WTC11 (cell line): ENCODE measurements around the gene PLXND1. TPM values are rescaled to one million over a fixed set of nuclear protein-coding genes. Genes with fewer than 3 reads are reported as not detected.

ENCODE experiments used
- ATAC-seq: fragments of 200-7000 bp; cut with Tn5 transposase; 2 replicates; pipeline ENCODE4 v1.10.0; 2021; ENCODE audit warnings: mild to moderate bottlenecking, moderate library complexity
- CTCF ChIA-PET: fragments of 300-600 bp; sonication (Branson Sonifier 250); formaldehyde crosslinking; loops from one replicate; lab custom pipeline; 2021; ENCODE audit warnings: antibody characterized with exemption; lab: Charles Lee
- POLR2A ChIA-PET: fragments of 350-600 bp; sonication (Branson Sonifier 250); formaldehyde crosslinking; loops from one replicate; lab custom pipeline; 2021; ENCODE audit warnings: antibody characterized with exemption; lab: Charles Lee
- DNase-seq: peaks from one replicate; pipeline ENCODE4 v3.0.0; 2021; ENCODE audit warnings: low spot score
- H3K27ac Mint-ChIP-seq: 2 replicates; pipeline ENCODE4 v1.8.0; 2021; ENCODE audit warnings: mixed read lengths
- H3K27me3 Mint-ChIP-seq: 2 replicates; pipeline ENCODE4 v1.8.0; 2021; ENCODE audit warnings: low read depth, mild to moderate bottlenecking, moderate library complexity, mixed read lengths
- H3K36me3 Mint-ChIP-seq: 2 replicates; pipeline ENCODE4 v1.8.0; 2021; ENCODE audit warnings: mixed read lengths
- H3K4me1 Mint-ChIP-seq: 2 replicates; pipeline ENCODE4 v1.8.0; 2022; ENCODE audit warnings: mixed read lengths
- H3K4me3 Mint-ChIP-seq: 2 replicates; pipeline ENCODE4 v1.8.0; 2021; ENCODE audit warnings: mild to moderate bottlenecking, moderate library complexity, mixed read lengths
- H3K9me3 Mint-ChIP-seq: 2 replicates; pipeline ENCODE4 v1.8.0; 2021; ENCODE audit warnings: mixed read lengths
- CREM ChIP-seq: sonication (generic); formaldehyde crosslinking; IDR thresholded peaks from 2 replicates; pipeline ENCODE4 v1.8.1; 2022; ENCODE audit warnings: mild to moderate bottlenecking, missing genetic modification reagents, moderate library complexity
- ELF4 ChIP-seq: sonication (generic); formaldehyde crosslinking; IDR thresholded peaks from 2 replicates; pipeline ENCODE4 v1.8.1; 2022; ENCODE audit warnings: low read depth, mild to moderate bottlenecking, moderate library complexity, missing genetic modification reagents
- ESRRA ChIP-seq: sonication (generic); formaldehyde crosslinking; IDR thresholded peaks from 2 replicates; pipeline ENCODE4 v1.8.1; 2022; ENCODE audit warnings: mild to moderate bottlenecking, missing genetic modification reagents, borderline replicate concordance
- IRF2 ChIP-seq: sonication (generic); formaldehyde crosslinking; IDR thresholded peaks from 2 replicates; pipeline ENCODE4 v1.8.0; 2022; ENCODE audit warnings: low read depth, missing genetic modification reagents, borderline replicate concordance
- JUN ChIP-seq: sonication (generic); formaldehyde crosslinking; IDR thresholded peaks from 2 replicates; pipeline ENCODE4 v1.8.0; 2023; ENCODE audit warnings: mild to moderate bottlenecking, missing genetic modification reagents
- MYBL2 ChIP-seq: sonication (generic); formaldehyde crosslinking; IDR thresholded peaks from 2 replicates; pipeline ENCODE4 v1.8.1; 2023; ENCODE audit warnings: mild to moderate bottlenecking, moderate library complexity, missing genetic modification reagents
- NFYB ChIP-seq: sonication (generic); formaldehyde crosslinking; conservative IDR thresholded peaks from 2 replicates; pipeline ENCODE4 v1.8.0; 2022; ENCODE audit warnings: low read depth, missing genetic modification reagents
- NR2C2 ChIP-seq: sonication (generic); formaldehyde crosslinking; IDR thresholded peaks from 2 replicates; pipeline ENCODE4 v1.8.0; 2022; ENCODE audit warnings: mild to moderate bottlenecking, missing genetic modification reagents
- NR3C1 ChIP-seq: sonication (generic); formaldehyde crosslinking; conservative IDR thresholded peaks from 2 replicates; pipeline ENCODE4 v1.8.1; 2023; ENCODE audit warnings: low read depth, mild to moderate bottlenecking, missing genetic modification reagents
- OVOL2 ChIP-seq: fragments of 250-450 bp; sonication (Bioruptor Pico); IDR thresholded peaks from 2 replicates; pipeline ENCODE4 v1.9.0; 2021; ENCODE audit warnings: mild to moderate bottlenecking, borderline replicate concordance
- SP1 ChIP-seq: sonication (generic); formaldehyde crosslinking; conservative IDR thresholded peaks from 2 replicates; pipeline ENCODE4 v1.8.1; 2022; ENCODE audit warnings: missing genetic modification reagents
- TCF7 ChIP-seq: sonication (generic); formaldehyde crosslinking; IDR thresholded peaks from 2 replicates; pipeline ENCODE4 v1.8.0; 2022; ENCODE audit warnings: mild to moderate bottlenecking, low read depth, missing genetic modification reagents, moderate library complexity
- TP53 ChIP-seq: sonication (generic); formaldehyde crosslinking; IDR thresholded peaks from 2 replicates; pipeline ENCODE4 v1.8.1; 2023; ENCODE audit warnings: mild to moderate bottlenecking, missing genetic modification reagents
- ZNF138 ChIP-seq: sonication (generic); formaldehyde crosslinking; conservative IDR thresholded peaks from 2 replicates; pipeline ENCODE4 v1.8.1; 2022; ENCODE audit warnings: mild to moderate bottlenecking, moderate library complexity, missing genetic modification reagents
- ZNF219 ChIP-seq: sonication (generic); formaldehyde crosslinking; IDR thresholded peaks from 2 replicates; pipeline ENCODE4 v1.8.0; 2023; ENCODE audit warnings: missing genetic modification reagents, mild to moderate bottlenecking, borderline replicate concordance
- ZNF281 ChIP-seq: sonication (generic); formaldehyde crosslinking; IDR thresholded peaks from 2 replicates; pipeline ENCODE4 v1.8.0; 2023; ENCODE audit warnings: mild to moderate bottlenecking, missing genetic modification reagents
- ZNF423 ChIP-seq: fragments of 250-450 bp; sonication (Bioruptor Pico); IDR thresholded peaks from 2 replicates; pipeline ENCODE4 v2.1.2; 2022; ENCODE audit warnings: mild to moderate bottlenecking, moderate library complexity
- total RNA-seq: library from RNA; stranded (reverse); gene quantifications from 3 replicates; pipeline ENCODE4 v1.2.3, GENCODE V29; 2021
- TF ChIP-seq, protein P1 (sequence below): sonication (generic); formaldehyde crosslinking; conservative IDR thresholded peaks from 2 replicates; pipeline ENCODE4 v1.8.1; 2023; ENCODE audit warnings: mild to moderate bottlenecking, low read depth, missing genetic modification reagents, moderate library complexity
- TF ChIP-seq, protein P2 (sequence below): sonication (generic); formaldehyde crosslinking; IDR thresholded peaks from 2 replicates; pipeline ENCODE4 v1.8.0; 2023; ENCODE audit warnings: missing genetic modification reagents, mild to moderate bottlenecking, borderline replicate concordance
- TF ChIP-seq, protein P3 (sequence below): sonication (generic); formaldehyde crosslinking; IDR thresholded peaks from 2 replicates; pipeline ENCODE4 v1.8.1; 2023; ENCODE audit warnings: mild to moderate bottlenecking, missing genetic modification reagents, moderate library complexity
- TF ChIP-seq, protein P4 (sequence below): fragments of 250-450 bp; sonication (Bioruptor Pico); IDR thresholded peaks from 2 replicates; pipeline ENCODE4 v1.9.0; 2021; ENCODE audit warnings: mild to moderate bottlenecking

Gene PLXND1
- total RNA-seq, 1 experiment from 2014 or later: 56.7 TPM

DNA sequence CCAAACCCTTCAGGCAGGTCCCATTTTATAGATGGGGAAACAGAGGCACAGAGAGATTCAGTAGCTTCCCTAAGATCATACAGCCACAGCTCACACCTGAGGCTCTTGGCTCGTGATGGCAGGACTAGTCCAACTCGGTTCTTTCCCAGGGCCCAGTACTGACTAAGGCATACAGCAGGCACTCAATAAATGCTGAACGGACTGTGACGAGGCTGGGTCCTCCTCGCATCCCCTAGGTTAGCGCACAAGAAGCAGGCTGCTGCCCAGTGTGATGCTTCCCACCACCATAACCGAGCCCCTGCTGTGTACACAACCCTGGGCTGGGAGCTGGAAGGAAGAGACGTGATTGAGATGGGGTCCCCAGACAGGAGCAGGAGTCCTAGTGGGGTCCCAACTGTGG, 24.9 kb downstream of the PLXND1 start:
- ATAC-seq (no peak), DNase-seq (no peak)
- Mint-ChIP-seq H3K36me3 (no peaks in the 10 kb centered on the region), H3K9me3 (no peaks in the 10 kb centered on the region), H3K27ac (no peak overlapping the region), H3K4me3 (no peak overlapping the region), H3K4me1 (no peaks in the 10 kb centered on the region), H3K27me3 (no peaks in the 10 kb centered on the region)
- TF ChIP-seq MYBL2 (CRISPR knock-in tag): no peak
- ChIA-PET POLR2A (no interaction called here), CTCF (interaction anchor here (2.4 kb wide), 1 partner anchor 91 kb away, joined by 11 read pairs; no protein-coding TSS in a partner anchor)

GRCh38 chr3:129579991-129580390, 26.5 kb downstream of the PLXND1 start:
- ChIA-PET POLR2A (no interaction called here), CTCF (no interaction called here)
- no peaks in the 10 kb centered on the region for H3K9me3 Mint-ChIP-seq
- no peak overlapping the region for H3K27ac Mint-ChIP-seq
- H3K36me3 Mint-ChIP-seq: no peaks in the 10 kb centered on the region
- no peak overlapping the region for H3K4me3 Mint-ChIP-seq
- DNase-seq (no peak), ATAC-seq (no peak)
- H3K4me1 Mint-ChIP-seq: peaks cover 6% of the 10 kb centered on the region
- H3K27me3 Mint-ChIP-seq: no peaks in the 10 kb centered on the region
- TF ChIP-seq ZNF423 (no peak), OVOL2 (CRISPR knock-in tag) (no peak), TCF7 (CRISPR knock-in tag) (no peak), ZNF219 (CRISPR knock-in tag) (no peak), ESRRA (CRISPR knock-in tag) (no peak)
- TF ChIP-seq, protein P1, sequence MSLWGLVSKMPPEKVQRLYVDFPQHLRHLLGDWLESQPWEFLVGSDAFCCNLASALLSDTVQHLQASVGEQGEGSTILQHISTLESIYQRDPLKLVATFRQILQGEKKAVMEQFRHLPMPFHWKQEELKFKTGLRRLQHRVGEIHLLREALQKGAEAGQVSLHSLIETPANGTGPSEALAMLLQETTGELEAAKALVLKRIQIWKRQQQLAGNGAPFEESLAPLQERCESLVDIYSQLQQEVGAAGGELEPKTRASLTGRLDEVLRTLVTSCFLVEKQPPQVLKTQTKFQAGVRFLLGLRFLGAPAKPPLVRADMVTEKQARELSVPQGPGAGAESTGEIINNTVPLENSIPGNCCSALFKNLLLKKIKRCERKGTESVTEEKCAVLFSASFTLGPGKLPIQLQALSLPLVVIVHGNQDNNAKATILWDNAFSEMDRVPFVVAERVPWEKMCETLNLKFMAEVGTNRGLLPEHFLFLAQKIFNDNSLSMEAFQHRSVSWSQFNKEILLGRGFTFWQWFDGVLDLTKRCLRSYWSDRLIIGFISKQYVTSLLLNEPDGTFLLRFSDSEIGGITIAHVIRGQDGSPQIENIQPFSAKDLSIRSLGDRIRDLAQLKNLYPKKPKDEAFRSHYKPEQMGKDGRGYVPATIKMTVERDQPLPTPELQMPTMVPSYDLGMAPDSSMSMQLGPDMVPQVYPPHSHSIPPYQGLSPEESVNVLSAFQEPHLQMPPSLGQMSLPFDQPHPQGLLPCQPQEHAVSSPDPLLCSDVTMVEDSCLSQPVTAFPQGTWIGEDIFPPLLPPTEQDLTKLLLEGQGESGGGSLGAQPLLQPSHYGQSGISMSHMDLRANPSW: no peak
- TF ChIP-seq, protein P2, sequence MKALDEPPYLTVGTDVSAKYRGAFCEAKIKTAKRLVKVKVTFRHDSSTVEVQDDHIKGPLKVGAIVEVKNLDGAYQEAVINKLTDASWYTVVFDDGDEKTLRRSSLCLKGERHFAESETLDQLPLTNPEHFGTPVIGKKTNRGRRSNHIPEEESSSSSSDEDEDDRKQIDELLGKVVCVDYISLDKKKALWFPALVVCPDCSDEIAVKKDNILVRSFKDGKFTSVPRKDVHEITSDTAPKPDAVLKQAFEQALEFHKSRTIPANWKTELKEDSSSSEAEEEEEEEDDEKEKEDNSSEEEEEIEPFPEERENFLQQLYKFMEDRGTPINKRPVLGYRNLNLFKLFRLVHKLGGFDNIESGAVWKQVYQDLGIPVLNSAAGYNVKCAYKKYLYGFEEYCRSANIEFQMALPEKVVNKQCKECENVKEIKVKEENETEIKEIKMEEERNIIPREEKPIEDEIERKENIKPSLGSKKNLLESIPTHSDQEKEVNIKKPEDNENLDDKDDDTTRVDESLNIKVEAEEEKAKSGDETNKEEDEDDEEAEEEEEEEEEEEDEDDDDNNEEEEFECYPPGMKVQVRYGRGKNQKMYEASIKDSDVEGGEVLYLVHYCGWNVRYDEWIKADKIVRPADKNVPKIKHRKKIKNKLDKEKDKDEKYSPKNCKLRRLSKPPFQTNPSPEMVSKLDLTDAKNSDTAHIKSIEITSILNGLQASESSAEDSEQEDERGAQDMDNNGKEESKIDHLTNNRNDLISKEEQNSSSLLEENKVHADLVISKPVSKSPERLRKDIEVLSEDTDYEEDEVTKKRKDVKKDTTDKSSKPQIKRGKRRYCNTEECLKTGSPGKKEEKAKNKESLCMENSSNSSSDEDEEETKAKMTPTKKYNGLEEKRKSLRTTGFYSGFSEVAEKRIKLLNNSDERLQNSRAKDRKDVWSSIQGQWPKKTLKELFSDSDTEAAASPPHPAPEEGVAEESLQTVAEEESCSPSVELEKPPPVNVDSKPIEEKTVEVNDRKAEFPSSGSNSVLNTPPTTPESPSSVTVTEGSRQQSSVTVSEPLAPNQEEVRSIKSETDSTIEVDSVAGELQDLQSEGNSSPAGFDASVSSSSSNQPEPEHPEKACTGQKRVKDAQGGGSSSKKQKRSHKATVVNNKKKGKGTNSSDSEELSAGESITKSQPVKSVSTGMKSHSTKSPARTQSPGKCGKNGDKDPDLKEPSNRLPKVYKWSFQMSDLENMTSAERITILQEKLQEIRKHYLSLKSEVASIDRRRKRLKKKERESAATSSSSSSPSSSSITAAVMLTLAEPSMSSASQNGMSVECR (CRISPR knock-in tag): no peak
- TF ChIP-seq, protein P3, sequence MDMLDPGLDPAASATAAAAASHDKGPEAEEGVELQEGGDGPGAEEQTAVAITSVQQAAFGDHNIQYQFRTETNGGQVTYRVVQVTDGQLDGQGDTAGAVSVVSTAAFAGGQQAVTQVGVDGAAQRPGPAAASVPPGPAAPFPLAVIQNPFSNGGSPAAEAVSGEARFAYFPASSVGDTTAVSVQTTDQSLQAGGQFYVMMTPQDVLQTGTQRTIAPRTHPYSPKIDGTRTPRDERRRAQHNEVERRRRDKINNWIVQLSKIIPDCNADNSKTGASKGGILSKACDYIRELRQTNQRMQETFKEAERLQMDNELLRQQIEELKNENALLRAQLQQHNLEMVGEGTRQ (CRISPR knock-in tag): no peak

- Mint-ChIP-seq H3K36me3 (no peaks in the 10 kb centered on the region), H3K4me3 (no peak overlapping the region), H3K4me1 (peaks cover 8% of the 10 kb centered on the region), H3K27ac (no peak overlapping the region), H3K9me3 (no peaks in the 10 kb centered on the region), H3K27me3 (no peaks in the 10 kb centered on the region)
- POLR2A ChIA-PET: no interaction called here
- ATAC-seq (no peak), DNase-seq (no peak)
- CTCF ChIA-PET: interaction anchor here (0.6 to 2.3 kb wide), 5 partner anchors 18 to 173 kb away, joined by 3 to 12 read pairs (median 4); no protein-coding TSS in a partner anchor
- TF ChIP-seq, protein P4, sequence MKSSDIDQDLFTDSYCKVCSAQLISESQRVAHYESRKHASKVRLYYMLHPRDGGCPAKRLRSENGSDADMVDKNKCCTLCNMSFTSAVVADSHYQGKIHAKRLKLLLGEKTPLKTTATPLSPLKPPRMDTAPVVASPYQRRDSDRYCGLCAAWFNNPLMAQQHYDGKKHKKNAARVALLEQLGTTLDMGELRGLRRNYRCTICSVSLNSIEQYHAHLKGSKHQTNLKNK (CRISPR knock-in tag): no peak
- TF ChIP-seq SP1 (CRISPR knock-in tag): no peak
- no peak for TF ChIP-seq NR2C2 (CRISPR knock-in tag)
- no peak for TF ChIP-seq JUN (CRISPR knock-in tag)
- no peak for TF ChIP-seq NFYB (CRISPR knock-in tag)
- TF ChIP-seq NR3C1 (CRISPR knock-in tag): no peak
- no peak for TF ChIP-seq CREM (CRISPR knock-in tag)
- TF ChIP-seq ZNF138 (CRISPR knock-in tag): no peak
- no peak for TF ChIP-seq ZNF281 (CRISPR knock-in tag)
- no peak for TF ChIP-seq TP53
- TF ChIP-seq ZNF219 (CRISPR knock-in tag): no peak
- no peak for TF ChIP-seq IRF2
- TF ChIP-seq ELF4 (CRISPR knock-in tag): no peak
These were observed 28.3 kb downstream of the PLXND1 start for GRCh38 chr3:129577925-129578786.
